ENCODE data around the gene TKT.
"Not testable (repeated sequence)": the region's sequence is repeated elsewhere in the genome, so short reads cannot be mapped to it uniquely, and the experiment has no call there.

DNA sequence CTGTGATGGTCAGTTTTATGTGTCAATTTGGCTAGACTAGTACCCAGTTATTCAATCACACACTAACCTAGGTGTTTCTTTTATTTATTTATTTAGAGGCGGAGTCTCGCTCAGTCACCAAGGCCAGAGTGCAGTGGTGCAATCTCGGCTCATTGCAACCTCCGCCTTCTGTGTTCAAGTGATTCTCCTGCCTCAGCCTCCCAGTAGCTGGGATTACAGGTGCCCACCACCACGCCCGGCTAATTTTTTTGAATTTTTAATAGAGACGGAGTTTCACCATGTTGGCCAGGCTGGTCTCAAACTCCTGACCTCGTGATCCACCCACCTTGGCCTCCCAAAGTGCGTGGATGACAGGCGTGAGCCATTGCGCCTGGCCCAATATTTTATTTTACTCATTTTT, 13.4 kb upstream of the TKT start:
- not testable (repeated sequence) for TF ChIP-seq POLR2A (IDR thresholded peaks at IDR 0.05)
- TF ChIP-seq, protein P1, sequence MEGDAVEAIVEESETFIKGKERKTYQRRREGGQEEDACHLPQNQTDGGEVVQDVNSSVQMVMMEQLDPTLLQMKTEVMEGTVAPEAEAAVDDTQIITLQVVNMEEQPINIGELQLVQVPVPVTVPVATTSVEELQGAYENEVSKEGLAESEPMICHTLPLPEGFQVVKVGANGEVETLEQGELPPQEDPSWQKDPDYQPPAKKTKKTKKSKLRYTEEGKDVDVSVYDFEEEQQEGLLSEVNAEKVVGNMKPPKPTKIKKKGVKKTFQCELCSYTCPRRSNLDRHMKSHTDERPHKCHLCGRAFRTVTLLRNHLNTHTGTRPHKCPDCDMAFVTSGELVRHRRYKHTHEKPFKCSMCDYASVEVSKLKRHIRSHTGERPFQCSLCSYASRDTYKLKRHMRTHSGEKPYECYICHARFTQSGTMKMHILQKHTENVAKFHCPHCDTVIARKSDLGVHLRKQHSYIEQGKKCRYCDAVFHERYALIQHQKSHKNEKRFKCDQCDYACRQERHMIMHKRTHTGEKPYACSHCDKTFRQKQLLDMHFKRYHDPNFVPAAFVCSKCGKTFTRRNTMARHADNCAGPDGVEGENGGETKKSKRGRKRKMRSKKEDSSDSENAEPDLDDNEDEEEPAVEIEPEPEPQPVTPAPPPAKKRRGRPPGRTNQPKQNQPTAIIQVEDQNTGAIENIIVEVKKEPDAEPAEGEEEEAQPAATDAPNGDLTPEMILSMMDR (IDR thresholded peaks at IDR 0.05), result not testable (repeated sequence)

All from esophagus squamous epithelium (tissue), 4 donors.